ENCODE measurements around the gene KCNJ1.

Gene KCNJ1

GRCh38 chr11:128800871-128801417, 66.2 kb downstream of the KCNJ1 start:
- TF ChIP-seq, protein P1, sequence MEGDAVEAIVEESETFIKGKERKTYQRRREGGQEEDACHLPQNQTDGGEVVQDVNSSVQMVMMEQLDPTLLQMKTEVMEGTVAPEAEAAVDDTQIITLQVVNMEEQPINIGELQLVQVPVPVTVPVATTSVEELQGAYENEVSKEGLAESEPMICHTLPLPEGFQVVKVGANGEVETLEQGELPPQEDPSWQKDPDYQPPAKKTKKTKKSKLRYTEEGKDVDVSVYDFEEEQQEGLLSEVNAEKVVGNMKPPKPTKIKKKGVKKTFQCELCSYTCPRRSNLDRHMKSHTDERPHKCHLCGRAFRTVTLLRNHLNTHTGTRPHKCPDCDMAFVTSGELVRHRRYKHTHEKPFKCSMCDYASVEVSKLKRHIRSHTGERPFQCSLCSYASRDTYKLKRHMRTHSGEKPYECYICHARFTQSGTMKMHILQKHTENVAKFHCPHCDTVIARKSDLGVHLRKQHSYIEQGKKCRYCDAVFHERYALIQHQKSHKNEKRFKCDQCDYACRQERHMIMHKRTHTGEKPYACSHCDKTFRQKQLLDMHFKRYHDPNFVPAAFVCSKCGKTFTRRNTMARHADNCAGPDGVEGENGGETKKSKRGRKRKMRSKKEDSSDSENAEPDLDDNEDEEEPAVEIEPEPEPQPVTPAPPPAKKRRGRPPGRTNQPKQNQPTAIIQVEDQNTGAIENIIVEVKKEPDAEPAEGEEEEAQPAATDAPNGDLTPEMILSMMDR (IDR thresholded peaks at IDR 0.05; ENCODE audit: low read depth, low read length) = no peak
- Histone ChIP-seq H3K9me3 (ENCODE audit: severe bottlenecking) (no peaks in the 10 kb centered on the region), H3K36me3 (no peaks in the 10 kb centered on the region)

DNA sequence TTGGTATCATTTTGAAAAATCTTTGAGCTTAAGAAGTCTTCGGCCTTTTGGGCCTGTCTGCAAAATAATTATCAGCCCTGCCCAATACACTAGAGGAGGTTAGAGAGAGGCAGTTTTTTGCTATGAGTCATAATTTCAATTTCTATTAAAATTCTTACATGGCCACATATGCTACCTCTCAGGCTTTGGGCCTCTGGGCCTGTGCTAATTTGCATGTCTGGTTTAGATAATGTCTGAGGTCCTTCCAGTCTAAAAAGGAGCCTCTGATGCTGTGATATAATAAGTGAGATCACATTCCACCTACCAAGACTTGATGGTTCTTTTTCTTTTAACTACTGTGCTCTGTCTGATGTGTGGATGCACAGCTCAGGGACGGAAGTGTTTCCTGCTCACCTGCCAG, 70.8 kb downstream of the KCNJ1 start:
- TF ChIP-seq, protein P1 (IDR thresholded peaks at IDR 0.05; ENCODE audit: low read depth, low read length) = no peak
- Histone ChIP-seq H3K27me3 (ENCODE audit: insufficient read depth, low read depth, severe bottlenecking) (no peaks in the 10 kb centered on the region), H3K9me3 (ENCODE audit: severe bottlenecking) (no peaks in the 10 kb centered on the region), H3K36me3 (no peaks in the 10 kb centered on the region), H3K27ac (no peak overlapping the region), H3K4me3 (ENCODE audit: low read depth, low read length) (no peak overlapping the region)
- DNase-seq = no peak

More at GRCh38 chr11:128800871-128801417, 66.2 kb downstream of the KCNJ1 start:
- Histone ChIP-seq H3K27me3 (ENCODE audit: insufficient read depth, low read depth, severe bottlenecking) (peaks cover 11% of the 10 kb centered on the region), H3K27ac (no peak overlapping the region), H3K4me3 (ENCODE audit: low read depth, low read length) (no peak overlapping the region)
- DNase-seq = no peak

- no peak for DNase-seq
- H3K4me3 ChIP-seq (ENCODE audit: low read depth, low read length) = no peak overlapping the region
- H3K36me3 ChIP-seq = no peaks in the 10 kb centered on the region
- H3K27me3 ChIP-seq (ENCODE audit: insufficient read depth, low read depth, severe bottlenecking) = peaks cover 5% of the 10 kb centered on the region
- TF ChIP-seq, protein P1 (IDR thresholded peaks at IDR 0.05; ENCODE audit: low read depth, low read length) = no peak
- H3K9me3 ChIP-seq (ENCODE audit: severe bottlenecking) = no peaks in the 10 kb centered on the region
- no peak overlapping the region for H3K27ac ChIP-seq
Observed at GRCh38 chr11:128790196-128790595, 76.9 kb downstream of the KCNJ1 start.

DNA sequence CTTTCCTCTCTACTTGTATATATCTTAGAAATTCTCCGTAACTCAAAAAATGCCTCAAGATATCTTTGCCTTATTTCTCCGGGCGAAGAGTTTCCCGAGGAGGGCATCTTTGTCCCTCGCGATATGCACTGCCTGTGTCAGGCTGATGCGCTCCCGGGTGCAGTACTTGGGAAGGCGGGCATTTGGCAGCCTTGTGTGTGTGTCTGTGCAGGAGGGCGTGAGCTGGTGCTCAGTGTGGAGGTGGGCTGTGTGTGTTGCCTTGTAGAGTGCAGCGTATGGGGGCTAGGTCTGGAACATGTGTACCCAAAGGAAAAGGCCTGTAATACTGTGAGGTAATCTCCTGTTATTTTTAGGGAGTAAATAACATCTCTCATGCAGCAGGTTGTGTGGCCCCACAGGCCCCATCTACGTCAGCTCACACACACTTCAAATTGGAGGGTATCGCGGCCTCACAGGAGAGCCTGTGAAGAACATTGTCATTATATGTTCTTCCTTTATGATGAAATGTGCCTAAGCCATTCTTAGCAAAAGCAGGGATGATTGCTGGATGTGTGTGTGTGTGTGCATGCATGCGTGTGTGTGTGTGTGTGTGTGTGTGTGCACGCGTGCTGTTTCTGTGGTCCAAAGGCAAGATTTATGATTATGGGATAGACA, 77.5 kb downstream of the KCNJ1 start:
- H3K36me3 ChIP-seq = no peaks in the 10 kb centered on the region
- H3K27me3 ChIP-seq (ENCODE audit: insufficient read depth, low read depth, severe bottlenecking) = peaks cover 11% of the 10 kb centered on the region
- no peak for DNase-seq
- H3K9me3 ChIP-seq (ENCODE audit: severe bottlenecking) = no peaks in the 10 kb centered on the region
- H3K4me3 ChIP-seq (ENCODE audit: low read depth, low read length) = no peak overlapping the region
- H3K27ac ChIP-seq = no peak overlapping the region
- TF ChIP-seq, protein P1 (IDR thresholded peaks at IDR 0.05; ENCODE audit: low read depth, low read length) = no peak
